C4-2B (cell line): ENCODE data around the gene GAB1.

ENCODE experiments used
- ZFX ChIP-seq: fragments of 450-650 bp; IDR thresholded peaks from 2 replicates; pipeline ENCODE4 v1.6.1; 2017
- TF ChIP-seq, protein P1 (sequence below): fragments of 450-650 bp; conservative IDR thresholded peaks from 2 replicates; pipeline ENCODE4 v1.5.1; 2017; ENCODE audit warnings: mild to moderate bottlenecking

DNA sequence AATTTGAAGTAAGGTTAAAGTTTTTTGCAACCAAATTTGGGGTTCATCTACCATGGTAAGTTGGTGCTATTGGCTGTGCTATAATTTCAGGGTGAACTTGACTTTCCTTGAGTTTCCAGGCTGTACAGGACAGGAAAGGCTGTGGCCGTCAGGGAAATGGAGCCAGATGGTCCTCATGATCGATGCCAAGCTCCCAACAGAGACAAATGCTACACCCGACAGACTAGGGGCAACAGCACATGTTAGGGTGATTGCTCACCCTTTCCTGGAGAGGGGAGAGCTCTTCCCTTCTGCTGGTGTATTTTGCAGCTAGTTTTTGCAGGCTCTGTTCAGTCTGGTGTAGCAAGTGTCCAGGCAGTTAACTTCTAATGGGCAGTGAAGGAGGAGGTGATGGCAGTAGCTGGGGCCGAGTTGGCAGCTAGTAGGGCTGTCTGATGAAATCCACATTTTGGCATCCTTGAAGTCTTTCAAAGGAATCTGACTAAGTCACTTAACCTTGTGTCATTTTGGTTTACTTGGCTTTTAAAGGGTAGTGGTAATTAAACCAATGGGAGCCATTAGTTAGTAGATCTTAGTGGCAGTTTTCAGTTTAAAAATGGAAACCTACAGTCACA lies 47.8 kb downstream of the GAB1 start:
- TF ChIP-seq, protein P1, sequence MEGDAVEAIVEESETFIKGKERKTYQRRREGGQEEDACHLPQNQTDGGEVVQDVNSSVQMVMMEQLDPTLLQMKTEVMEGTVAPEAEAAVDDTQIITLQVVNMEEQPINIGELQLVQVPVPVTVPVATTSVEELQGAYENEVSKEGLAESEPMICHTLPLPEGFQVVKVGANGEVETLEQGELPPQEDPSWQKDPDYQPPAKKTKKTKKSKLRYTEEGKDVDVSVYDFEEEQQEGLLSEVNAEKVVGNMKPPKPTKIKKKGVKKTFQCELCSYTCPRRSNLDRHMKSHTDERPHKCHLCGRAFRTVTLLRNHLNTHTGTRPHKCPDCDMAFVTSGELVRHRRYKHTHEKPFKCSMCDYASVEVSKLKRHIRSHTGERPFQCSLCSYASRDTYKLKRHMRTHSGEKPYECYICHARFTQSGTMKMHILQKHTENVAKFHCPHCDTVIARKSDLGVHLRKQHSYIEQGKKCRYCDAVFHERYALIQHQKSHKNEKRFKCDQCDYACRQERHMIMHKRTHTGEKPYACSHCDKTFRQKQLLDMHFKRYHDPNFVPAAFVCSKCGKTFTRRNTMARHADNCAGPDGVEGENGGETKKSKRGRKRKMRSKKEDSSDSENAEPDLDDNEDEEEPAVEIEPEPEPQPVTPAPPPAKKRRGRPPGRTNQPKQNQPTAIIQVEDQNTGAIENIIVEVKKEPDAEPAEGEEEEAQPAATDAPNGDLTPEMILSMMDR, result no peak
- TF ChIP-seq ZFX, result no peak
